ENCODE results near the gene SDHAF2.
"Not testable (repeated sequence)": the region's sequence is repeated elsewhere in the genome, so short reads cannot be mapped to it uniquely, and the experiment has no call there.

Gene SDHAF2

GRCh38 chr11:61477727-61478148 is 47.8 kb downstream of the SDHAF2 start:
- H3K4me3 Mint-ChIP-seq = no peak overlapping the region
- H3K4me1 Mint-ChIP-seq = peaks cover 32% of the 10 kb centered on the region
- TF ChIP-seq CTCF (IDR thresholded peaks at IDR 0.05) = peak; percentile 91
- no peaks in the 10 kb centered on the region for H3K9me3 Mint-ChIP-seq
- H3K27ac Mint-ChIP-seq = no peak overlapping the region
- peaks cover 15% of the 10 kb centered on the region for H3K36me3 Mint-ChIP-seq (ENCODE audit: low read depth)
- peak; percentile 84 for DNase-seq
- peaks cover 4% of the 10 kb centered on the region for H3K27me3 Mint-ChIP-seq (ENCODE audit: low read depth, poor library complexity)

GRCh38 chr11:61479360-61480058 is 49.6 kb downstream of the SDHAF2 start:
- not testable (repeated sequence) for H3K27me3 Mint-ChIP-seq (ENCODE audit: low read depth, poor library complexity); H3K27ac Mint-ChIP-seq; H3K4me3 Mint-ChIP-seq; H3K9me3 Mint-ChIP-seq; H3K36me3 Mint-ChIP-seq (ENCODE audit: low read depth); DNase-seq
- H3K4me1 Mint-ChIP-seq = peaks cover 49% of the 10 kb centered on the region

- DNase-seq = no peak
- peaks cover 7% of the 10 kb centered on the region for H3K27me3 Mint-ChIP-seq (ENCODE audit: low read depth, poor library complexity)
- peaks cover 58% of the 10 kb centered on the region for H3K4me1 Mint-ChIP-seq
- H3K36me3 Mint-ChIP-seq (ENCODE audit: low read depth) = no peaks in the 10 kb centered on the region
- no peak for TF ChIP-seq CTCF (IDR thresholded peaks at IDR 0.05)
- peak overlapping the region; percentile 40 for H3K27ac Mint-ChIP-seq
- H3K4me3 Mint-ChIP-seq = peak overlapping the region; percentile 39
- no peaks in the 10 kb centered on the region for H3K9me3 Mint-ChIP-seq
These were observed 50.5 kb downstream of the SDHAF2 start for GRCh38 chr11:61480261-61480993.

GRCh38 chr11:61480994-61481335 is 51.0 kb downstream of the SDHAF2 start:
- peak overlapping the region; percentile 96 for H3K27ac Mint-ChIP-seq

GRCh38 chr11:61481806-61482205 is 51.9 kb downstream of the SDHAF2 start:
- H3K9me3 Mint-ChIP-seq = no peaks in the 10 kb centered on the region
- DNase-seq = peak; percentile 28
- no peaks in the 10 kb centered on the region for H3K36me3 Mint-ChIP-seq (ENCODE audit: low read depth)
- H3K27ac Mint-ChIP-seq = peak overlapping the region; percentile 66
- H3K27me3 Mint-ChIP-seq (ENCODE audit: low read depth, poor library complexity) = peaks cover 7% of the 10 kb centered on the region
- H3K4me3 Mint-ChIP-seq = peak overlapping the region; percentile 62
- H3K4me1 Mint-ChIP-seq = peaks cover 70% of the 10 kb centered on the region
- no peak for TF ChIP-seq CTCF (IDR thresholded peaks at IDR 0.05)

More at GRCh38 chr11:61480994-61481335, 51.0 kb downstream of the SDHAF2 start:
- no peak for TF ChIP-seq CTCF (IDR thresholded peaks at IDR 0.05)
- H3K36me3 Mint-ChIP-seq (ENCODE audit: low read depth) = no peaks in the 10 kb centered on the region
- DNase-seq = peak; percentile 89
- peaks cover 62% of the 10 kb centered on the region for H3K4me1 Mint-ChIP-seq
- peaks cover 7% of the 10 kb centered on the region for H3K27me3 Mint-ChIP-seq (ENCODE audit: low read depth, poor library complexity)
- no peaks in the 10 kb centered on the region for H3K9me3 Mint-ChIP-seq
- H3K4me3 Mint-ChIP-seq = peak overlapping the region; percentile 43

- no peak overlapping the region for H3K27ac Mint-ChIP-seq
- H3K4me3 Mint-ChIP-seq = peak overlapping the region; percentile 48
- H3K4me1 Mint-ChIP-seq = peaks cover 77% of the 10 kb centered on the region
- DNase-seq = peak; percentile 66
- TF ChIP-seq CTCF (IDR thresholded peaks at IDR 0.05) = peak; percentile 55
- H3K27me3 Mint-ChIP-seq (ENCODE audit: low read depth, poor library complexity) = peaks cover 7% of the 10 kb centered on the region
- no peaks in the 10 kb centered on the region for H3K9me3 Mint-ChIP-seq
- H3K36me3 Mint-ChIP-seq (ENCODE audit: low read depth) = peaks cover 5% of the 10 kb centered on the region
These were observed 52.6 kb downstream of the SDHAF2 start for GRCh38 chr11:61482513-61482912.

Data from nephron progenitor cell (in vitro differentiated cells).